Activated CD8-positive, alpha-beta T cell treated with anti-CD3 and anti-CD28 coated beads for 36 hours (primary cell): Measurements from ENCODE around the gene FAM180B. TPM values are rescaled to one million over a fixed set of nuclear protein-coding genes. Genes with fewer than 3 reads are reported as not detected.

Experiments
- ATAC-seq: fragments of 200-7000 bp; cut with Tn5 transposase; one replicate; pipeline ENCODE4 v1.10.0; 2021; ENCODE audit warnings: mild to moderate bottlenecking, moderate library complexity
- CTCF ChIA-PET: fragments of 350-600 bp; sonication (Branson Sonifier 250); formaldehyde crosslinking; loops from one replicate; lab custom pipeline; 2021; ENCODE audit warnings: antibody characterized with exemption; lab: Charles Lee
- POLR2A ChIA-PET: fragments of 350-600 bp; sonication (Branson Sonifier 250); formaldehyde crosslinking; loops from one replicate; lab custom pipeline; 2021; ENCODE audit warnings: antibody characterized with exemption; lab: Charles Lee
- DNase-seq: peaks from one replicate; pipeline ENCODE4 v3.0.0-alpha.2; 2020
- H3K27ac Mint-ChIP-seq: one replicate; pipeline ENCODE4 v1.8.0; 2021; ENCODE audit warnings: mild to moderate bottlenecking, mixed read lengths
- H3K27me3 Mint-ChIP-seq: one replicate; pipeline ENCODE4 v1.8.0; 2021; ENCODE audit warnings: mixed read lengths
- H3K36me3 Mint-ChIP-seq: one replicate; pipeline ENCODE4 v1.8.0; 2021; ENCODE audit warnings: low read depth, mixed read lengths
- H3K4me1 Mint-ChIP-seq: one replicate; pipeline ENCODE4 v1.8.0; 2021; ENCODE audit warnings: low read depth, mixed read lengths
- H3K4me3 Mint-ChIP-seq: one replicate; pipeline ENCODE4 v1.8.0; 2021; ENCODE audit warnings: mild to moderate bottlenecking, moderate library complexity, mixed read lengths
- H3K9me3 Mint-ChIP-seq: one replicate; pipeline ENCODE4 v1.8.0; 2021; ENCODE audit warnings: mixed read lengths
- intact Hi-C: fragments of 100-400 bp; cut with micrococcal nuclease; formaldehyde crosslinking; loops from one replicate; pipeline ENCODE4 v1.10.0; 2022
- total RNA-seq, 2 experiments: library from RNA; stranded (reverse); gene quantifications; one replicate each; pipeline ENCODE4 v1.2.3, GENCODE V29; 2021
- TF ChIP-seq, protein P1 (sequence below): fragments of 200-600 bp; IDR thresholded peaks from one replicate; pipeline ENCODE4 v1.8.0; 2022; ENCODE audit warnings: antibody characterized with exemption, mild to moderate bottlenecking

Gene FAM180B
- total RNA-seq, 2 experiments from 2014 or later, result not detected

DNA sequence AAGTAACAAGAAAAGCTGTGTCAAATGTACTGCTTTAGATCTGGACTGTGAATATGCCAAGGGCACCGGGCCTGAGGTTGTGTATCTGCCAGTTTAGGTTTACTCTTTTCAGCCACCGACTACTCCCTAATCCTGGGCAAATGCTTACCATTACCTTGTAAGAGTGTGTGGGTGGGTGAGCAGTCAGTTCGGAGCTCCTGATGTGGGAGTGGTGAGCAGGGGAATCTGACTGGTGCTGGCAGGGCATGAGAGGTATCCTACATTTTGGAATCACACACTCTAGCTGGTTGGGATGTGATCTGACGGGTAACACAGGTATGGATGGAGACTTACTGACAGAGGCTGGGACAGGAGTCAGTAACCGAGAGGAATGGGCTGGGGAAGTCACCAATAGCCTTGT is 2.6 kb upstream of the FAM180B start:
- TF ChIP-seq, protein P1, sequence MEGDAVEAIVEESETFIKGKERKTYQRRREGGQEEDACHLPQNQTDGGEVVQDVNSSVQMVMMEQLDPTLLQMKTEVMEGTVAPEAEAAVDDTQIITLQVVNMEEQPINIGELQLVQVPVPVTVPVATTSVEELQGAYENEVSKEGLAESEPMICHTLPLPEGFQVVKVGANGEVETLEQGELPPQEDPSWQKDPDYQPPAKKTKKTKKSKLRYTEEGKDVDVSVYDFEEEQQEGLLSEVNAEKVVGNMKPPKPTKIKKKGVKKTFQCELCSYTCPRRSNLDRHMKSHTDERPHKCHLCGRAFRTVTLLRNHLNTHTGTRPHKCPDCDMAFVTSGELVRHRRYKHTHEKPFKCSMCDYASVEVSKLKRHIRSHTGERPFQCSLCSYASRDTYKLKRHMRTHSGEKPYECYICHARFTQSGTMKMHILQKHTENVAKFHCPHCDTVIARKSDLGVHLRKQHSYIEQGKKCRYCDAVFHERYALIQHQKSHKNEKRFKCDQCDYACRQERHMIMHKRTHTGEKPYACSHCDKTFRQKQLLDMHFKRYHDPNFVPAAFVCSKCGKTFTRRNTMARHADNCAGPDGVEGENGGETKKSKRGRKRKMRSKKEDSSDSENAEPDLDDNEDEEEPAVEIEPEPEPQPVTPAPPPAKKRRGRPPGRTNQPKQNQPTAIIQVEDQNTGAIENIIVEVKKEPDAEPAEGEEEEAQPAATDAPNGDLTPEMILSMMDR, result no peak
- no peak overlapping the region for H3K27ac Mint-ChIP-seq
- ChIA-PET CTCF (interaction anchor here (1.0 kb wide), 2 partner anchors 85 to 96 kb away, joined by 3 read pairs; no protein-coding TSS in a partner anchor), POLR2A (interaction anchor here (1.4 kb wide), 1 partner anchor 10 kb away, joined by 3 read pairs; no protein-coding TSS in a partner anchor)
- DNase-seq (no peak), ATAC-seq (no peak)
- H3K4me3 Mint-ChIP-seq, result no peak overlapping the region
- intact Hi-C loops, result no loop called here
- H3K36me3 Mint-ChIP-seq, result peaks cover 33% of the 10 kb centered on the region
- peaks cover 19% of the 10 kb centered on the region for H3K4me1 Mint-ChIP-seq
- H3K9me3 Mint-ChIP-seq, result no peaks in the 10 kb centered on the region
- no peaks in the 10 kb centered on the region for H3K27me3 Mint-ChIP-seq

DNA sequence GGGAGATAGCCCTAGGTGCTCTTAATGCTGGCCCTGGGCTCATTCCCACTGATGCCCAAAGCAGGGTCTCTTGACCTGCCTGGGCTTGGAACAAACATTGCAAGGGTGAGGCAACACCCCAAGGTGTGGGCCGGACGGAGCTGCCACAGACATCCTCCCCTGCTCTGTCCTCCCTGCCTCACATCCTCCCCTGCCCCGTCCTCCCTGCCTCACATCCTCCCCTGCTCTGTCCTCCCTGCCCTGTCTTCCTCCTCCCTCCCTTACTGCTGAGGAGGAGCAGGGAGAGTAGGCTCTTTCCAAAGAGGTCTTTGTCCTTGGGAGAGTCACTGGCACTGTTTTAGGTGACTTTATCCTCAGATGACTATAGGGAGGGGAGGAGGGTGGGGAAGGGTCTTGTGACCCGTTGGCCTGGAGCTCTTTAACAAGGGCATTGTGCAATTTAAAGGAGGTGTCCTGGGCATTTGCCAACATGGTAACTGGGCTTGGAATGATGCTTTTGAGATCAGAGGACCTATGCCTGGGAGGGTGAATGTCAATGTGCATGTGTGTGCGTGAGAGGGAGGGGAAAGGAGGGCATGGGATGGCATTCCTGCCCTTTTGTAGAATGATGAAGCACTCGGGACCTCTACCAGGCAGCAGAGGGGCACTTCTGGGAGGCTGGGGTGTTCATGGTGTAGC is 700 bp downstream of the FAM180B start:
- Mint-ChIP-seq H3K27ac (no peak overlapping the region), H3K36me3 (peaks cover 16% of the 10 kb centered on the region), H3K4me1 (peaks cover 7% of the 10 kb centered on the region), H3K9me3 (no peaks in the 10 kb centered on the region), H3K4me3 (no peak overlapping the region), H3K27me3 (peaks cover 2% of the 10 kb centered on the region)
- intact Hi-C loops, result no loop called here
- ChIA-PET POLR2A (no interaction called here), CTCF (no interaction called here)
- no peak for DNase-seq
- TF ChIP-seq, protein P1, result no peak
- ATAC-seq, result no peak

DNA sequence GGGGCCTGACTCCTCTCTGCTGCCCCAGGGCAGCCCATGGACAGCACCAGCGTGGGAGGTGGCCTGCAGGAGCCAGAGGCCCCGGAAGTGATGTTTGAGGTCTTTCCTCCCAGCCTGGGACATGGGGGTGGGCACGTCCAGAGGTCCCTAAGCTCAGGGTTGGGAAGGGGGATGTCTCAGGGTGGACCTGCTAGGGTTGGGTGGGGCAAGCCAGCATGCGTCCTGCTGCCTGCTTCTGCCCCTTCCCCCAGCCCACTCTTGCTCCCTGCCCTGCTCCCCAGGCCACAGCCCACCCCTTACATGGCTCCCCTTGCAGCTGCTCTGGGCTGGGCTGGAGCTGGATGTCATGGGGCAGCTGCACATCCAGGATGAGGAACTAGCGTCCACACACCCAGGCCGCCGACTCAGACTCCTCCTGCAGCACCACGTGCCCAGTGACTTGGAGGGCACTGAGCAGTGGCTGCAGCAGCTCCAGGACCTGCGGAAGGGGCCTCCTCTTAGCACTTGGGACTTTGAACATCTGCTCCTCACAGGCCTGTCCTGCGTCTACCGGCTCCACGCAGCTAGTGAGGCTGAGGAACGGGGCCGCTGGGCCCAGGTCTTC is 1.3 kb downstream of the FAM180B start:
- ChIA-PET CTCF (no interaction called here), POLR2A (no interaction called here)
- Mint-ChIP-seq H3K27me3 (peaks cover 8% of the 10 kb centered on the region), H3K36me3 (peaks cover 12% of the 10 kb centered on the region), H3K27ac (no peak overlapping the region), H3K4me3 (no peak overlapping the region), H3K4me1 (peaks cover 5% of the 10 kb centered on the region), H3K9me3 (no peaks in the 10 kb centered on the region)
- no peak for DNase-seq
- TF ChIP-seq, protein P1, result no peak
- intact Hi-C loops, result no loop called here
- ATAC-seq, result no peak

DNA sequence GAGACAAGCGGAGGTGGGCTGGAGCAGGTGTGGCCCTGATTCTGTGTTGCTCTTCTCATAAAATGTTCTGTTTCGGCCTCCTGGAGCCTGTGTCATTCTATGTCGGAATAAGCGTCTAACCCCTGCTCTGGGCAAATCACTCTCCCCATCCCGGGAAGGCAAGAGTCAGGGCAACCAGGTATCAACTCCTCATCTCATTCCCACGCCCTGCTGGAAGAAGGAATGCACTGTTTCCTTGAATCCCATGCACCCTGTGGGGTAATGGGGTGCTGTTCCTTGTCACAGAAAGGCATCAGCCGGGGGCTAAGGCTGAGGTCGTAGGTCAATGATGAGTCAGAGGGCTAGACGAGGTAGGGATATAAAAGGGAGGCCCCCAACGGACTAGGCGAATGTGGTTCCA is 2.6 kb downstream of the FAM180B start:
- Mint-ChIP-seq H3K4me1 (peaks cover 5% of the 10 kb centered on the region), H3K36me3 (peaks cover 3% of the 10 kb centered on the region), H3K27ac (no peak overlapping the region), H3K27me3 (peaks cover 19% of the 10 kb centered on the region), H3K9me3 (no peaks in the 10 kb centered on the region), H3K4me3 (no peak overlapping the region)
- TF ChIP-seq, protein P1, result no peak
- intact Hi-C loops, result no loop called here
- ChIA-PET CTCF (no interaction called here), POLR2A (no interaction called here)
- DNase-seq, result no peak
- no peak for ATAC-seq

DNA sequence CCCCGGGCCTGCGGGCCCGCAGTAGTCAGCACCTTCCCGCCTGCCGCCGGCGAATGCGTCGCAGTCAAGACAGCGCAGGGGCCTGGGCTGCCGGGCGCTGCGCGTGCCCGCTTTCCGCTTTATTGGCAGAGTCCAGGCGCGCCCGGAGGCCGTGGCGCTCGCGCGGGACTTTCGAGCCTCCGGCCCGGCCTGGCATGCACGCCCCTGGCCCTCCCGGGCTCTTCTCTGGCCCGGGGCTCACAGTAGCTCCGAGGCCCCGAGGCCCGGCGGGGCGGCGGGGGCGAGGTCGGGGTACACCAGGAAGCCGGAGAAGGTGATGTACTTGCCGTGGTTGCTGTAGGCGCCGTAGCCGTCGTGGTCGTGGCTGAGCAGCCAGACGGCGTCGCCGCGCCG is 3.1 kb downstream of the FAM180B start:
- no peak for DNase-seq
- CTCF ChIA-PET, result no interaction called here
- TF ChIP-seq, protein P1, result no peak
- Mint-ChIP-seq H3K4me3 (no peak overlapping the region), H3K4me1 (peaks cover 5% of the 10 kb centered on the region), H3K9me3 (no peaks in the 10 kb centered on the region), H3K36me3 (no peaks in the 10 kb centered on the region), H3K27me3 (peaks cover 22% of the 10 kb centered on the region), H3K27ac (no peak overlapping the region)
- intact Hi-C loops, result no loop called here
- POLR2A ChIA-PET, result no interaction called here
- no peak for ATAC-seq
